Subcutaneous adipose tissue (tissue), 4 donors: Measurements from ENCODE around the gene HAAO. TPM values are rescaled to one million over a fixed set of nuclear protein-coding genes. Genes with fewer than 3 reads are reported as not detected.

ENCODE experiments used
- CTCF ChIP-seq: fragments of 450-650 bp; IDR thresholded peaks from one replicate; pipeline ENCODE4 v1.5.1; 2016; ENCODE audit warnings: low read depth, mild to moderate bottlenecking, control low read depth, antibody characterized with exemption, moderate library complexity
- total RNA-seq, 4 donors: library from RNA; depleted of rRNA; stranded (reverse); fragments of >200 nt; gene quantifications; one replicate each; pipeline ENCODE4 v1.1.0, GENCODE V29; 2016

The HAAO gene
- total RNA-seq, 4 donors from 2014 or later: 1.1 to 10.2 (median 5.9) TPM

- no peak for TF ChIP-seq CTCF
Observed at GRCh38 chr2:42769583-42770287, 22.6 kb downstream of the HAAO start.

GRCh38 chr2:42768706-42769256 is 23.6 kb downstream of the HAAO start:
- TF ChIP-seq CTCF: no peak

GRCh38 chr2:42767899-42768705 is 24.3 kb downstream of the HAAO start:
- TF ChIP-seq CTCF: no peak

GRCh38 chr2:42767080-42767898 is 25.1 kb downstream of the HAAO start:
- no peak for TF ChIP-seq CTCF

GRCh38 chr2:42765686-42766085 is 26.7 kb downstream of the HAAO start:
- no peak for TF ChIP-seq CTCF

GRCh38 chr2:42764901-42765300 is 27.5 kb downstream of the HAAO start:
- TF ChIP-seq CTCF: no peak
